BE2C (cell line): Measurements from ENCODE around the gene ERC1.

ENCODE experiments used
- DNase-seq: peaks from one replicate; pipeline ENCODE4 v3.0.0-alpha.2; 2020
- H3K27me3 ChIP-seq: fragments of 250-450 bp; sonication (Bioruptor Pico); 2 replicates; pipeline ENCODE4 v1.5.1; 2020; ENCODE audit warnings: mild to moderate bottlenecking
- H3K36me3 ChIP-seq: fragments of 250-450 bp; sonication (Bioruptor Pico); 2 replicates; pipeline ENCODE4 v1.5.1; 2020; ENCODE audit warnings: mild to moderate bottlenecking
- H3K4me1 ChIP-seq: fragments of 250-450 bp; sonication (Bioruptor Pico); 2 replicates; pipeline ENCODE4 v1.5.1; 2020
- H3K4me3 ChIP-seq: 2 replicates; pipeline ENCODE4 v1.5.1; 2011; ENCODE audit warnings: low read depth, low read length
- H3K9me3 ChIP-seq: fragments of 250-450 bp; sonication (Bioruptor Pico); 2 replicates; pipeline ENCODE4 v1.5.1; 2020
- CTCF ChIP-seq: IDR thresholded peaks from 2 replicates; pipeline ENCODE4 v1.5.1; 2012; ENCODE audit warnings: mild to moderate bottlenecking, low read depth, low read length

Gene ERC1

GRCh38 chr12:1199700-1200099, 208.7 kb downstream of the ERC1 start:
- DNase-seq, result no peak
- no peak for TF ChIP-seq CTCF
- no peak overlapping the region for H3K4me3 ChIP-seq

GRCh38 chr12:1201030-1201429, 210.0 kb downstream of the ERC1 start:
- Histone ChIP-seq H3K36me3 (peaks cover 3% of the 10 kb centered on the region; the same call in 1 of the 2 replicates), H3K4me3 (no peak overlapping the region), H3K27me3 (no peaks in the 10 kb centered on the region), H3K9me3 (no peaks in the 10 kb centered on the region), H3K4me1 (peaks cover 10% of the 10 kb centered on the region)
- DNase-seq, result no peak
- no peak for TF ChIP-seq CTCF

More at GRCh38 chr12:1199700-1200099, 208.7 kb downstream of the ERC1 start:
- Histone ChIP-seq H3K36me3 (peaks cover 3% of the 10 kb centered on the region; the same call in 1 of the 2 replicates), H3K9me3 (no peaks in the 10 kb centered on the region), H3K27me3 (no peaks in the 10 kb centered on the region), H3K4me1 (peaks cover 10% of the 10 kb centered on the region)

- DNase-seq, result no peak
- H3K36me3 ChIP-seq, result peaks cover 3% of the 10 kb centered on the region; the same call in 1 of the 2 replicates
- no peak for TF ChIP-seq CTCF
Observed at GRCh38 chr12:1201886-1202285, 210.9 kb downstream of the ERC1 start.

GRCh38 chr12:1203735-1204019, 212.7 kb downstream of the ERC1 start:
- Histone ChIP-seq H3K4me3 (no peak overlapping the region), H3K9me3 (no peaks in the 10 kb centered on the region)

More at GRCh38 chr12:1201886-1202285, 210.9 kb downstream of the ERC1 start:
- Histone ChIP-seq H3K27me3 (no peaks in the 10 kb centered on the region), H3K9me3 (no peaks in the 10 kb centered on the region), H3K4me3 (no peak overlapping the region), H3K4me1 (peaks cover 10% of the 10 kb centered on the region)

GRCh38 chr12:1204581-1205121, 213.6 kb downstream of the ERC1 start:
- DNase-seq, result no peak
- H3K27me3 ChIP-seq, result no peaks in the 10 kb centered on the region
- H3K4me1 ChIP-seq, result peaks cover 10% of the 10 kb centered on the region
- no peaks in the 10 kb centered on the region for H3K9me3 ChIP-seq
- H3K36me3 ChIP-seq, result no peaks in the 10 kb centered on the region
- peak overlapping the region; percentile 49 for H3K4me3 ChIP-seq
- TF ChIP-seq CTCF, result no peak

More at GRCh38 chr12:1203735-1204019, 212.7 kb downstream of the ERC1 start:
- Histone ChIP-seq H3K4me1 (peaks cover 10% of the 10 kb centered on the region), H3K36me3 (no peaks in the 10 kb centered on the region), H3K27me3 (no peaks in the 10 kb centered on the region)
- no peak for DNase-seq
- no peak for TF ChIP-seq CTCF

- Histone ChIP-seq H3K4me3 (no peak overlapping the region), H3K9me3 (no peaks in the 10 kb centered on the region), H3K4me1 (peaks cover 10% of the 10 kb centered on the region), H3K27me3 (no peaks in the 10 kb centered on the region), H3K36me3 (no peaks in the 10 kb centered on the region)
- no peak for DNase-seq
- no peak for TF ChIP-seq CTCF
Observed at GRCh38 chr12:1205512-1206060, 214.6 kb downstream of the ERC1 start.
